Heart right ventricle (tissue), 16 donors: ENCODE results near the gene ATG16L2. TPM values are rescaled to one million over a fixed set of nuclear protein-coding genes. Genes with fewer than 3 reads are reported as not detected.
A peak's percentile ranks its signal among the peaks of the same experiment; 100 is the strongest.
"Not testable (repeated sequence)": the region's sequence is repeated elsewhere in the genome, so short reads cannot be mapped to it uniquely, and the experiment has no call there.

Experiments used
- ATAC-seq, 8 donors: fragments of 200-7000 bp; cut with Tn5 transposase; one replicate each; pipeline ENCODE4 v1.9.1; 2020; ENCODE audit warnings: mild to moderate bottlenecking in 8 of 8, moderate library complexity in 8 of 8, moderate number of reproducible peaks in 1 of 8
- DNase-seq, 2 donors: peaks; one replicate each; pipeline ENCODE4 v3.0.0-alpha.2; 2020
- H3K27ac ChIP-seq, 10 donors: fragments of 200-600 bp; sonication (generic) in 2 of 10; one replicate each; pipeline versions ENCODE4 v1.5.0 to v1.8.0; 2020 to 2022; ENCODE audit warnings: mild to moderate bottlenecking in 3 of 10
- H3K27me3 ChIP-seq, 7 donors: fragments of 200-600 bp; one replicate each; pipeline ENCODE4 v1.8.0; 2021 to 2022; ENCODE audit warnings: mild to moderate bottlenecking in 2 of 7
- H3K36me3 ChIP-seq, 9 donors: fragments of 200-600 bp; sonication (generic) in 1 of 9; one replicate each; pipeline versions ENCODE4 v1.5.0 to v1.8.0; 2020 to 2022; ENCODE audit warnings: mild to moderate bottlenecking in 2 of 9
- H3K4me1 ChIP-seq, 9 donors: fragments of 200-600 bp; sonication (generic) in 1 of 9; one replicate each; pipeline versions ENCODE4 v1.5.0 to v1.8.0; 2020 to 2022; ENCODE audit warnings: mild to moderate bottlenecking in 4 of 9
- H3K4me3 ChIP-seq, 10 donors: fragments of 200-600 bp; sonication (generic) in 2 of 10; one replicate each; pipeline versions ENCODE4 v1.5.0 to v1.8.0; 2020 to 2022; ENCODE audit warnings: mild to moderate bottlenecking in 7 of 10, moderate library complexity in 2 of 10
- H3K9me3 ChIP-seq, 11 donors: fragments of 200-600 bp in 10 of 11; sonication (generic) in 2 of 11; one replicate each; pipeline versions ENCODE4 v1.5.0 to v1.8.0; 2013 to 2022; ENCODE audit warnings: mild to moderate bottlenecking in 2 of 11, control low read depth in 1 of 11, moderate library complexity in 1 of 11
- WGBS, 2 donors: extraction: QIAGEN DNeasy Blood & Tissue Kit; methylation state at CpG; one replicate each; pipeline ENCODE4 v1.1.7; 2013; ENCODE audit warnings: inconsistent platforms in 1 of 2; 5-methylcytosine and 5-hydroxymethylcytosine counted together
- intact Hi-C, 10 donors: fragments of 100-400 bp; cut with DNase I; formaldehyde crosslinking; loops; one replicate each; pipeline versions ENCODE4 v1.11.1 to v1.14.2; 2022
- polyA plus RNA-seq, 2 donors: library from polyadenylated mRNA; stranded (reverse); fragments of 200-250 nt; gene quantifications; one replicate each; pipeline ENCODE4 v1.2.3, GENCODE V29; 2013
- total RNA-seq, 10 donors: library from RNA; stranded (reverse); fragmentation: NEBNext Ultra II Directional in 3 of 10; extraction: Animal tissue kit (Norgen Biotek cat#: 25700) in 3 of 10; gene quantifications; one replicate each; pipeline versions ENCODE4 v1.2.1 to v1.2.4, GENCODE V29; 2021 to 2023
- TF ChIP-seq, protein P1 (sequence below), 9 donors: fragments of 200-600 bp; sonication (generic) in 2 of 9; IDR thresholded peaks; one replicate each; pipeline versions ENCODE4 v1.5.0 to v1.8.0; 2021 to 2022; ENCODE audit warnings: antibody characterized with exemption in 9 of 9, mild to moderate bottlenecking in 5 of 9, moderate library complexity in 1 of 9
- donor health status: Arrhythmogenic right ventricular cardiomyopathy.
- donor health status: ischemic (EF 13 %, LVEDD 7.1; RV severe dilation, severe dysfunction).
- donor health status: healthy with polysubstance abuse.
- donor health status: DM: no; HTN: yes; CAD: no.
- donor health status: DM: no; HTN: no; CAD: no.
- donor health status: ischemic (EF 25% LVEDD 6.9; RV normal size, moderate dysfunction).
- donor health status: ischemic (EF 25% LVEDD 5.7; RV mildly dilated, moderate dysfunction).
- donor health status: healthy.
- donor health status: DM: yes; HTN: yes; CAD: no.
- donor health status: Ischemic cardiomyopathy.
- donor health status: ischemic (EF 35%, LVEDD 5.7; RV mildly dilated, moderate dysfunction).
- donor health status: nonischemic (EF 11% LVEDD 7.7; RV severe dilation, severe dysfunction).
- donor health status: DM: yes; HTN: yes; CAD: no.
- donor health status: PGD.
- donor health status: ischemic (EF 29% LVEDD 5.4; RV normal size, mild dysfunction).
- donor health status: nonischemic (EF 23%, LVEDD 6.1; RV moderate dilation, normal function).

Gene ATG16L2
- total and polyA plus RNA-seq, 12 donors, result 8.0 to 66.9 (median 12.3) TPM

DNA sequence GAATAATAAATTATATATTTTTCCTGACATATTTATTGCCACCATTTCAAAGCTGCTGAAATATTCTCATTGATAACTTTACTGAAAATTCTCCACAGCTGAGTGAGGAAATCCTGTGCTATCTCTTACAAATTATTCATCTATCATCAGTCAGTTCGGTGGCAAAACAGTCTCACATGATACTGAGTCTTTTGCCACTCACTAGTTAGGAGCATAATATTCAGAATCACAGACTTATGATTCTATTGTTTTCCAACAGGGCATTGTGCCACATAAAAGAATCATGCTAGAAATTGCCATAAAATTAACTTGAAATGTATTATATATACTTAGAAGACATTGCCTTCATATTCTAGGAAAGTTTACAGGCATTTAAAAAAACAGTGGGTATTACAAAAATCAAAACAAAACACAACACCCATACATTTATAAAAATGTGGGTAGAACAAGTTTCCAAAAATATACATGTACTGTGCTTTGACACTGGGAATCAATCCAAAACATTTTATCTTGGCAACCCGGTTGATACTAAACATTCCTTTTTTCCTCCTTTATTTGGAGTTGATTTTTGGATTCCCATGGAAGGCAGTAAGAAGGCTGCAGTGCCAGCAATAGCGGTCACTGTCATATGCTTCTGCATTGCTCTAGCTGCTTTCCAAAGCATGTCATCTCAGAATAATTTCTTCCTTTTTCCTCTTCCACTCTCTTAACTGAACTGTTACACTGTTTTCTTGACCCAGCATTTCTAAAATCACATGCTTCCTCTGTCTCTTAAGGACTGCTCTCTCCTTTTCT is 42.5 kb downstream of the ATG16L2 start:
- Histone ChIP-seq H3K4me1 (peaks cover 0 to 31% (median 19%) of the 10 kb centered on the region in 9 donors), H3K36me3 (peaks cover 0 to 18% (median 0%) of the 10 kb centered on the region in 9 donors), H3K4me3 (no peak overlapping the region), H3K27me3 (no peaks in the 10 kb centered on the region), H3K27ac (peak overlapping the region; percentile 15 to 82 (median 64)), H3K9me3 (no peaks in the 10 kb centered on the region)
- peak in 7 of 8 donors; percentile 37 to 75 (median 61) for ATAC-seq
- intact Hi-C loops, result loop anchor here in 2 of 10 donors (5.0 kb wide), 1 partner anchor 286 kb away; the partner anchor contains the start of gene FCHSD2 (in 2 of the 2)
- TF ChIP-seq, protein P1, sequence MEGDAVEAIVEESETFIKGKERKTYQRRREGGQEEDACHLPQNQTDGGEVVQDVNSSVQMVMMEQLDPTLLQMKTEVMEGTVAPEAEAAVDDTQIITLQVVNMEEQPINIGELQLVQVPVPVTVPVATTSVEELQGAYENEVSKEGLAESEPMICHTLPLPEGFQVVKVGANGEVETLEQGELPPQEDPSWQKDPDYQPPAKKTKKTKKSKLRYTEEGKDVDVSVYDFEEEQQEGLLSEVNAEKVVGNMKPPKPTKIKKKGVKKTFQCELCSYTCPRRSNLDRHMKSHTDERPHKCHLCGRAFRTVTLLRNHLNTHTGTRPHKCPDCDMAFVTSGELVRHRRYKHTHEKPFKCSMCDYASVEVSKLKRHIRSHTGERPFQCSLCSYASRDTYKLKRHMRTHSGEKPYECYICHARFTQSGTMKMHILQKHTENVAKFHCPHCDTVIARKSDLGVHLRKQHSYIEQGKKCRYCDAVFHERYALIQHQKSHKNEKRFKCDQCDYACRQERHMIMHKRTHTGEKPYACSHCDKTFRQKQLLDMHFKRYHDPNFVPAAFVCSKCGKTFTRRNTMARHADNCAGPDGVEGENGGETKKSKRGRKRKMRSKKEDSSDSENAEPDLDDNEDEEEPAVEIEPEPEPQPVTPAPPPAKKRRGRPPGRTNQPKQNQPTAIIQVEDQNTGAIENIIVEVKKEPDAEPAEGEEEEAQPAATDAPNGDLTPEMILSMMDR (IDR thresholded peaks at IDR 0.05), result peak in 4 of 9 donors; percentile 17 to 47 (median 29)
- 5 to 10% methylated on average over 3 of the region's 3 CpGs for WGBS, 2 donors
- no peak for DNase-seq

DNA sequence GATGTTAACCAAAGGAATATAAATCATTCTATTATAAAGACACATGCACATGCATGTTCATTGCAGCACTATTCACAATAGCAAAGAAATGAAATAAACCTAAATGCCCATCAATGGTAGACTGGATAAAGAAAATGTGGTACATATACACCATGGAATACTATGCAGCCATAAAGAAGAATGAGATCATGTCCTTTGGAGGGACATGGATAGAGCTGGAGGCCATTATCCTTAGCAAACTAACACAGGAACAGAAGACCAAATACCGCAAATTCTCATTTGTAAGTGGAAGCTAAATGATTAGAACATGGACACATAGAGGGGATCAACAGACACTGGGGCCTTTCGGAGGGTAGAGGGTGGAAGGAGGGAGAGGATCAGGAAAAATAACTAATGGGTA is 44.1 kb downstream of the ATG16L2 start:
- H3K27me3 ChIP-seq, ATAC-seq, H3K9me3 ChIP-seq, H3K4me3 ChIP-seq, DNase-seq: not testable (repeated sequence)
- Histone ChIP-seq H3K4me1 (peaks cover 0 to 39% (median 23%) of the 10 kb centered on the region in 9 donors), H3K27ac (peak overlapping the region in 1 of 10 donors; percentile 82), H3K36me3 (peaks cover 0 to 18% (median 0%) of the 10 kb centered on the region in 9 donors)
- whole genome bisulfite sequencing, 2 donors, result 98% methylated on average over 2 of the region's 2 CpGs
- intact Hi-C loops, result loop anchor here in 2 of 10 donors (5.0 kb wide), 1 partner anchor 284 kb away; the partner anchor contains the start of gene FCHSD2 (in 2 of the 2)

DNA sequence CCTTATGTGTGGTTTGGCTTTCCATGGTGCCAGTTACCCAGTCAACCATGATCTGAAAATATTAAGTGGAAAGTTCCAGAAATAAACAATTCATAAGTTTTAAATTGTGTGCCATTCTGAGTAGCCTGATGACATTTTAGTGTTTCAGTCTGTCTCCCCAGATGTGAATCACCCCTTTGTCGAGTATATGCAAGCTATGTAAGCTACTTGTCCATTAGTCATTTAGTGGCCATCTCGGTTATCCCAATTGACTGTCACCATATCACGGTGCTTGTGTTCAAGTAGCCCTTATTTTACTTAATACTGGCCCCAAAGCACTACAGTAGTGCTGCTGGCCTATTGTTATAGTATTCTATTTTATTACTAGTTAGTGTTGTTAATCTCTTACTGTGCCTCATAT is 44.9 kb downstream of the ATG16L2 start:
- Histone ChIP-seq H3K27me3 (no peaks in the 10 kb centered on the region), H3K9me3 (no peaks in the 10 kb centered on the region), H3K4me1 (peaks cover 0 to 46% (median 32%) of the 10 kb centered on the region in 9 donors), H3K4me3 (no peak overlapping the region), H3K36me3 (peaks cover 0 to 18% (median 0%) of the 10 kb centered on the region in 9 donors), H3K27ac (peak overlapping the region in 1 of 10 donors; percentile 82)
- intact Hi-C loops, result loop anchor here in 2 of 10 donors (5.0 kb wide), 1 partner anchor 283 kb away; the partner anchor contains the start of gene FCHSD2 (in 2 of the 2)
- ATAC-seq (no peak), DNase-seq (no peak)
- TF ChIP-seq, protein P1 (IDR thresholded peaks at IDR 0.05), result no peak
- WGBS, 2 donors, result 85 to 88% methylated on average over 3 of the region's 3 CpGs

DNA sequence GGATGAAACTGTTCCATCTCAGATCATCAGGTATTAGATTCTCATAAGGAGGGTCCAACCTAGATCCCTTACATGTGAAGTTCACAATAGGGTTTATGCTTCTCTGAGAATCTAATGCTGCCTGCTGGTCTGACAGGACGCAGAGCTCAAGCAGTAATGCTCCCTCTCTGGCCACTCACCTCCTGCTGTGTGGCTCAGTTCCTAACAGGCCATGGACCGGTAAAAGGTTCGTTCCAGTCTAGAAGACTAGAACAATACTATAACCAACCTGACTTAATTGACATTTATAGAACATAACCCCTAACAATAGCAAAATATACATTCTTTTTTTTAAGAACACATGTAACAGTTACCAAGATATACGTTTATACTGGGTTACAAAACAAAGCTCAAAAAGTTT is 45.8 kb downstream of the ATG16L2 start:
- ATAC-seq (no peak), DNase-seq (no peak)
- H3K4me1 ChIP-seq, result peaks cover 2 to 54% (median 40%) of the 10 kb centered on the region in 9 donors
- peaks cover 0 to 18% (median 0%) of the 10 kb centered on the region in 9 donors for H3K36me3 ChIP-seq
- 97% methylated on average over 4 of the region's 4 CpGs for WGBS, 2 donors
- H3K4me3 ChIP-seq, result no peak overlapping the region
- no peaks in the 10 kb centered on the region for H3K9me3 ChIP-seq
- intact Hi-C loops, result no loop called here
- TF ChIP-seq, protein P1 (IDR thresholded peaks at IDR 0.05), result no peak
- H3K27ac ChIP-seq, result peak overlapping the region in 3 of 10 donors; percentile 8 to 82 (median 8)
- no peaks in the 10 kb centered on the region for H3K27me3 ChIP-seq
